Raji (cell line): ENCODE results near the gene CCNE1.

Source experiments
- POLR2A ChIP-seq: IDR thresholded peaks from 2 replicates; pipeline ENCODE4 v1.6.1; 2011; ENCODE audit warnings: low read depth, low read length, control low read depth; ENCODE audit not compliant: insufficient read depth

Gene CCNE1

DNA sequence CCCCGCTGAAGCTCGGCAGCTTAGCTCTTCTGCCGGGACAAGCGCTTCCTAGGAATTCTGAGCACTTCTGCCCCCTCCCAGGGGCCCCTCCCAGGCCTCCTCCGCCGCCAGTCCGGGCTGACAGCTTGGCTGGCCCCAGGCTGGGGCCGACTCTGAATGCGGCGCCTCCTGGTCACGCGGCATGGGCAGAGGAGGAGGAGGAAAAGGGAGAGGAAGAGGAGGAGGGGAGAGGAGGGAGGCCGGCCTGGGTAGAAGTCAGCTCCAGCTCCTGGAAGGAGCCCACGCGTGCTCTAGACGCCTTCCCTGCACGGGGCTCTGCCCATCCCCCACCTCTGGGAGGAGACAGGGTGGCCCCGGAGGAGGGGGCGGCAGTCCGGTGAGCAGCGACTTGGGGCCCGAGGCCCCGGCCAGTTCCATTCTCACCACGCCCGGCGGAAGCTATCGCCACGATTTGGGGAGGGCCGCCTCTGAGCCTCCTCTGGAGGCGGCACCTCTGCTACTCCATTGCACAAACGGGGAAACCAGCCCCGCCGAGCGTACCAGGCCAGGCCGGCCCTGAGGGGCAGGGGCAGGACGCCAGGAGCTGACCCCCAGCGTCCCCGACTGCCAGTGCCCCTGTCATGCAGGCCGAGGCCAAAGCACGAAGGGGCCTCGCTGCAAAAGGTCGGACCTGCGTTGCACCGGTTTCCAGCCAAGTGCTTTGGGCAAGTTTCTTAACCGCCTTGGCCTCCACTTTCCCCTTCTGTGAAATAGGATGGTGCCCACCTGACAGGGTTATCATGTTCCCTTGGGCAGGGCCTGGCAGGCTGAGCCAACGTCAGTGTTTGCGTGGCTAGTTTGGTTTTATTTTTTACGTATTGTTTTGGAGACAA lies 31.6 kb downstream of the CCNE1 start:
- TF ChIP-seq POLR2A: no peak

DNA sequence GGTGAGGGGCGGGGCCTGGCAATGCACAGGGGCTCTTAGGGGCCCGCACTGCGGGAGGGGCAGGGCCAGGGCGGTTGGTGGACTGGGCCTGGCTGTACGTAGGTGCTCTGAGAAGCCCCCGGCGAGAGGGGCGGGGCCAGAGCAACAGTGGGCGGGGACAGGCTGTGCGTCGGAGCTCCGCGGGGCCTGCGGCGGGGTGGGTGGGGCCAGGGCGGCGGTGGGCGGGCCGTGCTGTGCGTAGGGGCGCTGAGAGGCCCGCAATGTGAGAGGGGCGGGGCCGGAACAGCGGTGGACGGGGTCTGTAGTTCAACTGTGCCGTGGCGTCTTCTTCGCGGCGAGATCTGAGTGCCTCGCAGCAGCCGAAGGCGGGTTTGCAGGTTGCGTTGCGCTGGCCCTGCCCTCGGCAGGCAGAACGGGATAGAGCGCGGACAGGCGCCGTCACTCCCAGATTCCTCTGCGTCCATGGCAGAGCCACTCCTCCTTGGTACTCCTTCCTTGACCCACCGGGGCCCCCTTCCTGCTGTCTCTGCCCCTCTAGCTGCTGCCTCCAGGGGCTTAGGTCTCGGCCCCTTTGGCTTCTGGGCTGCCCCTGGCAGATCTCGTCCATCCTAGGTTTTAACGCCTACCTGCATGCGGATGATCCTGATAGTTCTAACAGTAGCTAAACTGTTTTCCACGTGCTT lies 33.2 kb downstream of the CCNE1 start:
- TF ChIP-seq POLR2A: peak; percentile 57

DNA sequence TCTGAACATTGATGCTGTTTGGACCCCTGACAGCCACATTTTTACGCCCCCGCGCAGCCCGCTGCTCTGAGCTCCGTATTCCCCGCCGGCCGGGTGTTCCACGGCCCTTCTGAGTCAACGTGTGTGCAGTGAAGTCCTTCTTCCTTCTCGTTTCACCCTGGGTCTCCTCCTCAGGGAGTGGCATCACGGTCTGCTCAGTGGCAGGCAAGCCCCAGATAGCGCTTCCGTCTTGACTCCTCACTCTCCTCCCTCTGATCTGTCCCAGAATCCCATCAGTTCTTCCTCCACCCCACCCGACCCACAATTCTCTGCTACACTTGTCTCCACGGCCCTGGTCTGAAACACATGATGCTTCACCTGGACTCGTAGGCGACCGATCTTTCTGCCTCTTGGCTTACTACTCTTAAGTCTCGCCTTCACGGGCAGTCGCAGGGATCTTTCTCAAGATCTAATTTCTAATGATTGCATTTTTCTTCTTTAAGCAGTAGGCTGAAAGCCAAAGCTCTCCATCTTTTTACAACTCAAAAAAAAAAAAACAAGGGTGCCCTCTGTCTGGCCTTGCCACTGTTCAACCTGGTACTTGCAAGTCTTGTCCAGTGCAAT lies 33.9 kb downstream of the CCNE1 start:
- no peak for TF ChIP-seq POLR2A

DNA sequence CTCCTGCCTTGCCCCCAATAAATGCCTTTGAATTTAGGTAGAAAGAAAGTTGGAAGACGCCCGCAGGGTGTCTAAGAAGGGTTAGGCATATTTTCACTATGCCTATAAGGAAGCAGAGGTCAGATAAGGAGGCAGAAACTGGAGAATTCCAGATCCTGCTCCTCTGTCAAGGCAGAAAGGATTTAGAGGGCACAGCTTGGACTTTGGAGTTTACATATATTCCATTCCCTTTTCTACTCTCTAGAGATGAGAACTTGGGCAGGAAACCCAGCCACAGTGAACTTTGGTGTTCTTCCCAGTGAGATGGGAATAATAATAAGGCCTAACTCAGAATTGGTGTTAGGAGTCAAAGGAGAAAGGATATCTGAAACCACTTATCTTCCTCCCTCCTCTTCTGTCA lies 37.4 kb downstream of the CCNE1 start:
- TF ChIP-seq POLR2A: no peak

DNA sequence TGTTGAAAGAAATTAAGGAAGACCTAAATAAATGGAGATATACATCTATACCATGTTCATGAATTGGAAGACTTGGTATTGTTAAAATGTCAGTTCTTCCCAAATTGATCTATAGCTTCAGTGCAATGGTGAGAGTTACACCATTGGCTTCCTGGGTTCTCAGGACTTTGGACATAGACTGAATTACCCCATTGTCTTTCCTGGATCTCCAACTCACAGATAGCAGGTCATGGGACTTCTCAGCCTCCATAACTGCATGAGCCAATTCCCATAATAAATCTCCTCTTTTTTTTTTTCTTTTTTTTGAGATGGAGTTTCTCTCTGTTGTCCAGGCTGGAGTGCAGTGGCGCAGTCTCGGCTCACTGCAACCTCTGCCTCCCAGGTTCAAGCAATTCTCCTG lies 38.7 kb downstream of the CCNE1 start:
- TF ChIP-seq POLR2A: no peak

DNA sequence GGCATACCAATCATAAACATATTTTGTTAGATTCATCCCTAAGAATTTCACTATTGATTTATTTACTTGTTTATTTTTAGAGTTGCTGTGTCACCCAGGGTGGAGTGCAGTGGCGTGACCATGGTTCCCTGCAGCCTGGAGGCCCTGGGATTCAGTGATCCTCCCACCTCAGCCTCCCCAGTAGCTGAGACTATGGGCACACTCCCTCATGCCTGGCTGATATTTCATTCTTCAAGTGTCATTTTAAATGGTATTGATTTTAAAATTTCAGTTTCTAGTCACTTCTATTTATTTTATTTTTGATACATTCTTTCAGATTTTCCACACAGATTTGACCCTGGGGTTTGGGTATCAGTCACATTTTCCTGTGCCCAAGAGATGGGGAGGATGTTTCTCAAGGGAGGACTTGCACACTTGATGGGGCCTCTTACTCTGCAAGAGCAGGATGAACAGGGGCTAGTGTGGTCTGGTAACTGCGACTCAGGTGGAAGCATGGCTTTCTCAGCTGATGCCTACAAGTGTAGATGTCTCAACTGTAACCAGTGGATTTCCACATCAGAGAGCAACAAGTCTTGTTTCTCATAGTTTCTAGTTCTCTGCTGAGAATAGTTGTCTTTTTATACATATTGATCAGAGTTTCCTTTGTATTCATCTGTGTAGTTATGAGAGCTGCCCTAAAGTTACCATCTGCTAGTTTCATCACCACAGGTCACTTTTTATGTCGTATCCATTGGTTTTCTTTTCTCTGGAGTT lies 40.2 kb downstream of the CCNE1 start:
- no peak for TF ChIP-seq POLR2A

DNA sequence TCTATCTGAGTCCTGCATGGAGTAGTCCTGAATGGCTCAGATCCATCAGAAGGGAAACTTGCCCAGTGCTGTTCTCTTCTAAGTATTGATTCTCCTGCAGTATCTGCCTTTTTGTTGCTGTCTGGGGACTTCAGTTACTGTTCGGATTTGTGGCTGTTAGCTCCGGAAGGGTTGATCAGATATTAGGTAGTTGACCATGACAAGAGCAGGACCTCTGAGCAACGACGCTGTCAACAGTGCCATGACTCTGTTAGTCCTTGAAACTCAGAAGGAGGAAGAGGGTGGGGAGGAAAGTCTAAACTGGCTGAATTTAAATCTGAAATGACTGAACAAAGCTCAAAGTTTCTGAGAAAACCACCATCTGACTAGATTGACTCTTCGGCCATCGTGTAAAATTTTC lies 42.2 kb downstream of the CCNE1 start:
- no peak for TF ChIP-seq POLR2A

DNA sequence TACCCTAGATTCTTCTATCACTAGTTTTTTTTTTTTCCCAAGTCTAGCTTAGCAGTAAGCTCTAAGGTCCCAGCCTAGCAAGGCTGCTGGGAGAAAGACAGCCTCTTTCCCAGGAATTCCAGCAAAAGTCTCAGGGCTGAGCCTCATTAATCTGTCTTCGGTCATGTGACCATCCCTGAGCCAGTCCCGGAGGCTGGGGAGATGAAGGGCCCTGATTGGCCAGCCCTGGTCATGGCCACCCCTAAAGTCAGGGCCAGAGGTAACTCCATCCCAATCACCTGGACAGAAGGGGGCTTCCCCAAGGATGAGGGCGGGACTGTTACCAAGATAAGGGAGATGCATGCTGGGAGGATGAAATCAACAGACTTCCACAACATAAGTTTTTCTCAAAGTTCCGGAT lies 43.3 kb downstream of the CCNE1 start:
- no peak for TF ChIP-seq POLR2A

DNA sequence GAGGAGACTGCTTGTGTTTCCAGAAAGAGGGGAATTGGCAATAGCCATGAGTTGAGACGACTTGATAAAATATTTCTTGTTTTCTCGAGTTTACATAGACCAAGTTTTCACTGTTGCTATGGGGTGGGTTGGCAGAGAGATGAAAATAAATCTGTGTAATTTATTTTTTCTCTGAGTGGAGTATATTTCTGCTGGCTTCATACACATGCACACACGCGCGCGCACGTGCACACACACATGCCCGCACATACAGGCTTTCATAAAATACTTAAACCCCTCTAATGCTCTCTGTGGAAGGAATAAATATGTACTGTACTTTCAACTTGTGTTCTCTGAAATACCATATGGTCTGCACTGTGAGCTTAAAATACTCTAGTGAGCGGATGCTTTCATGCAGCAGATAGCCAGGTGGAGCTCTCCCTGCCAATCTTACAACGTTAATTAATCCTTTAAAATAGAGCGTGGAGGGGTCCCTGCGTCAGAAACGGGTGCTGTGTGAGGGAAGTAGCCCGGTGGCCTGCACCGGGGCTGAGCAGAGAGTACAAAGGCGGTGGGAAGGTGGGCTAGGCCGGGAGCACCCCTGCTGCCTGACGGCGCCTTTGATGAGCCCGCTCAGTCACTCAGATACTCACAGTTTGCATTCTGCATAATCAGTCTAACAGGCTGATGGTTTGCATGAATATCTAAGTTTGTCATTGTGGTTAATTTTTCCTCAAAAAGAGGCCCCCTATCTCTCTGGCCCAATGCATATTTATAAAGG lies 44.1 kb downstream of the CCNE1 start:
- no peak for TF ChIP-seq POLR2A

DNA sequence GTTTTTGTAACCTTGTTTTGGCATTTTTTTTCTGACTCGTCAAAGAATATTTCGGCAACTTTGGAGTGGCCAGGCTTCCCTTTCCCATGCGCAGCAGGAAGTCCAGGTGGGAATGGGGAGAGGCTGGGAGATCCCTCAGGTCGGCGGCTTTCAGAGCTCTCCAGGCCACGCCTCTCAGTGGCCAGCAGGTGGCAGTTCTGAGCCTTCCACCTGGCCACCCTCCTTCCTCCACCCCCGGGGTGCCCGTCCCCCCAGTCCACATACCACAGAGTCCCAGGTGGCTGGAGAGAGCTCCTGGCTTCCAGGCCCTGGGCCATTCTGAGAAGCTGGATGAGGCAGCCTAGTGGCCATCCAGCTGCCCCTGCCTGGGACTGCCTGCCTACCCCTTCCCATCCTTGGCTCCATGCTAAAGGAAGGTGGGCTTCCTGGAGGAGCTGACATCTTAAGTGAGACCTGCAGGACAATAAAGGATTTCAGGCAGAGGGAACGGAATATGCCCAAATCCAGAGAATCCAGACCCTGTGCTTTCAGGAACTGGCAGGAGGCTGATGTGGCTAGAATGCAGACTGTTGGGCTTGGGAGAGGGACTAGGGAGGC lies 46.3 kb downstream of the CCNE1 start:
- TF ChIP-seq POLR2A: no peak

DNA sequence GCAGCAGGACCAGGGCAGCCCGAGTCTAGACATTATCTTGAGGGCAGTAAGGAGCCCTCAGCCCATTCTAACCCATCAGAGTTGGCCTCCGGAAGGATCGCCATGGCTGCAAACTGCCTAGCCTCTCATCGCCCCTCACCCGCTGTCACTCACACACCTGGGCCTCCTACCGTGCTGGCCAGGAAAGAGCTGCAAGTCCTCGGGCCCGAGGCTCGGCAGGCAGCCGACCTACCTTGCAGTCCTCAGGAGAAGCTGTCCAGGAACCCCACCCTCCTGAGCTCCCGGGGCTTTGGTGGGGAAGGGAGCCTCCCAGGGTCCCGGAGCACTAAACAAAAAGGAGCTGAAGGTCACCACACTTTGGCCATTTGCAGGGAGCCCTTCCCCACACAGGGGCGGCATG lies 46.8 kb downstream of the CCNE1 start:
- no peak for TF ChIP-seq POLR2A

DNA sequence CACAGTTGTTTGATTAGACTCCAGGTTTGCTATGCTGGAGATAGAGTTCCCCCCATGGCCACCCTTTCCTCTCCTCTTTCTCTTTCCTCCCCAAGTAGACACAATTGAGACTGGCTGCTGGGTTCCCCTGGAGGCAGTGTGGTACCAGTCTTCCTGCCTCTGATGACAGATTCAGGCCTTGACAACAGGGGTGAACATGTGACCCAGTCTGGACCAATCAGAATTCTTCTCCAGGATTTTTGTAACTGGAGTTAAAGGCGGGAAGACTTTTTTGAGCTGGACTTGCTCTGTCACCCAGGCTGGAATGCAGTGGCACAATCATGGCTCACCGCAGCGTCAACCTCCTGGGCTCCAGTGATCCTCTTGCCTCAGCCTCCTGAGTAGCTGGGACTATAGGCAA lies 48.7 kb downstream of the CCNE1 start:
- no peak for TF ChIP-seq POLR2A

DNA sequence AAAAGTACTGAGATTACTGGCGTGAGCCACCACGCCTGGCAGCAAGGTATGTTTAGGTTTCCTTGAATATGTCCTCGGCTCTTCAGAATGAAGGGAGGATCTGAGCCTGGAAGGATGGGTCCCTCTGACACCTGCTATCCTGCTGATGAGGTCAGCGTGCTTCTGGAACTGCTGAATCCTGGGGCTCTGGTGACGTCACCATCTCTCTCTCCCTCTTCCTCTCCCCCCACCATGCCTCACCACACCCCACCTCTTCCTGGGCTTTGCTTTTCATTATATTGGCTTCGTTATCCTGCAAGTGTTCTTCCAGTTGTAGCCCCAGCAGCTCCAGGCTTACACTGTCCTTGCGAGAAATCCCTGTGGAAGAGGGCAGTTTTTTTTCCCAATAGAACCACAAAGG lies 49.8 kb downstream of the CCNE1 start:
- TF ChIP-seq POLR2A: no peak

DNA sequence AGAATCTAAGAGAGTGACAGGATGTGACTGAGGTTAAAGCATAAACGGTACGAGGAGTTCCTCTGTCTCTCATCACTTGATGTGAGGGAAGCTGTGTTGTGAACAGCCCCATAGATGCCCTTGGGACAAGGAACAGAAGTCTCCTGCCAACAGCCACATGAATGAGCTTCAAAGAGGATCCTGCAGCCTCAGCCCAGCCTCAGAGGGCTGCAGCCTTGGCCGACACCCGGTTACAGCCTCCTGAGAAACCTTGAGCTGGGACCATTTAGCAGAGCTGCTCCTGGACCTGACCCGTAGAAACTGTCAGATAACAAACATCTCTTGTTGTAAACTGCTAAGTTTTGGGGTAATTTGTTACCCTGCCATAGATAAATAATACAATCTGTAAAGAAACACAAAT lies 54.2 kb downstream of the CCNE1 start:
- no peak for TF ChIP-seq POLR2A
